ENCODE results near the gene SFT2D1.
A peak's percentile ranks its signal among the peaks of the same experiment; 100 is the strongest.
"Not testable (repeated sequence)": the region's sequence is repeated elsewhere in the genome, so short reads cannot be mapped to it uniquely, and the experiment has no call there.

SFT2D1 gene

GRCh38 chr6:166362427-166362826 is 20.1 kb upstream of the SFT2D1 start:
- not testable (repeated sequence) for DNase-seq

DNA sequence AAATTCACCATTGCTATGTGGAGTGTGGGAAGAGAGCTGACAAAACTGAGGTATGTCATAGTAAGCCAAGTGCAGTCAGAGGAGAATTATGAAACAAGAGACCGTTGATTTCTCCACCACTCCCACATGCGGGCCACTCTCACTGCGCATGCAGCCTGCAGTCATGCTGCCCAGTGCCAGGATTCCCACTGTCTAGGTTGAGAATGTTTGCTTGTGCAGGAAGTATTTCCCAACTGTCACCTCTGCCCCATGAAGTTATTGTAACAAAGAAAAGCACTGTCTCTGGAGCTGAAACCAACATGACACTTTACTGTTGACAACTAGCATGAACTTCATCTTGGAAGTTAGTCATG is 18.7 kb upstream of the SFT2D1 start:
- DNase-seq, result no peak

- DNase-seq, result no peak
Observed at GRCh38 chr6:166360243-166361076, 18.1 kb upstream of the SFT2D1 start.

- no peak for DNase-seq
Observed at GRCh38 chr6:166355552-166355951, 13.2 kb upstream of the SFT2D1 start.

DNA sequence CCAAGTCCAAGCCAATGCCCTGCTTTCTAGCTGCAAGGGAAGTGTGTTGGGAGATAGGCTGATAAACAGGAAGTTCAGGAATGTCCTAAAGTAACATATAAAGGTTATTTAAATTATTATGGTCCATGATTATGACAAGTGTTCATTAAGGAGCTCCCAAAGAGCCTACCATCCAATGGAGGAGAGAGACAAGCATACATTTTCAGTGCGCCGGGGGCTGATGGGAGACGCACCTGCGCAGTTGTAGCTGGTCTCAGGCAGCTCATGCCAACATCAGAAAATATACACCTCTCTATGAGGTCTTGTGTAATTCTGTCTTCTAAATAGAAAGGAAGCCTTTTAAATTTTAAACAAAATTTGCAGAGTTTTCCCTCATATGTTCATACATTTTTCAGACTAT is 12.6 kb upstream of the SFT2D1 start:
- no peak for DNase-seq

GRCh38 chr6:166354143-166354542 is 11.8 kb upstream of the SFT2D1 start:
- no peak for DNase-seq

DNA sequence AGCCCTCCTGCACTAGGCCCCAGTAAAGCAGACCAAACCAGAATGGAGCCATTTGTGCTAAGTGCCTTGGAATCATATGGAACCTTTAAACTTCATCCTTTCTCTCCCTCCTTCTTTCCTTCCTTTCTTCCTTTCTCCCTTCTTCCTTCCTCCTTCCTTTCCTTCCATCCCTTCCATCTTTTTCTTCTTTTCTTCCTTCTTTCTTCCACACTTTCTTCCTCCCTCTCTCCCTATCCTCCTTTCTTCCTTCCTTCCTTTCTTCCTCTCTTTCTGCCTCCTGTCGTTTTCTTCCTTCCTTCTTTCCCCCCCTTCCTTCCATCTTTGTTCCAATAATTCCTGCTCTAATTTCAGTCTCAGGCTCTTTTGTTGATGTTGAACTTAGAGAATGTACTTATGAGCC is 11.2 kb upstream of the SFT2D1 start:
- no peak for DNase-seq

GRCh38 chr6:166352923-166353322 is 10.6 kb upstream of the SFT2D1 start:
- DNase-seq, result no peak

DNA sequence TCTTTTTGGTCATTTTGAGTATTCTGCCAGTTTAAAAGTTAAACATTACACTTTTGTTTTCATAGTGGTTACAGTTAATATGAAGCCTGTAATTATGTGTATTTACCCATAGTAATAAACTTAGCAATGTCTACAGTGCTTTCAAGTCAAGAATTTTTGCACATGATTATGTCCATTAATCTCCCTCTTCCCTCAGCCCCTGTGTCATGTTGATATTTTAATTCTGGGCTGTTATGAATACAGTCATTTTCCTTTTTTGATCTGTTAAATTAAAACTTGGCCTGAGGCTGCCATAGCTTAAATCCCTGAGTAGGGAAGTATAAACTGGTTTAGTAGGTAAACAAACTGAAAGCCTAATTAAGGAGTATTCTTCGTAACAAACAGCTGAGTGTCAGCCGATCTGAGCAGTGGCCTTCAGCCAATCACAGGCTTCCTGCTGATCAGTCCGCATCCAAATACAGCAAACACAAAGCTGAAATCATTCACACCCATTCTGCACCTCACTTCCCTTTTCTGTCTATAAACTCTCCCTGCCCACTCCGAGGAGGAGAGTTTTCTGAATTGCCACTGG is 9.5 kb upstream of the SFT2D1 start:
- no peak for DNase-seq

GRCh38 chr6:166348305-166348949 is 6.1 kb upstream of the SFT2D1 start:
- DNase-seq, result no peak

DNA sequence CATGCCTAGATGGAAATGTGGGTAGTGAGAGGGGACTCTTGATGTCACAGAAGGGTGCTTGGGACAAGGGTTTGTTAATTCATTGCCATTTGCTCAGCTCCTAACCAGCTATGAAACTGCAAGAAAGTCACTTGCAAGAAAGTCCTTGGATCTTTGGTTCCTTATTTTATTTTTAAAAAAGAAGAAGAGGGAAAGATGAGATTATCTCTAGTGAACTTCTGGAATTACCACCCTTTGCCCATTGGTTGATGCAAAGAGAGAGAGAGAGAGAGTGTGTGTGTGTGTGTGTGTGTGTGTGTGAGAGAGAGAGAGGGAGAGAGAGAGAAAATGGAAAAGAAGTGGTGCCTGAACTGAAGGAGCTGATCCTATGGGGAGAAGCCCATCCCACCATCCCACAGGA is 4.6 kb upstream of the SFT2D1 start:
- no peak for DNase-seq

DNA sequence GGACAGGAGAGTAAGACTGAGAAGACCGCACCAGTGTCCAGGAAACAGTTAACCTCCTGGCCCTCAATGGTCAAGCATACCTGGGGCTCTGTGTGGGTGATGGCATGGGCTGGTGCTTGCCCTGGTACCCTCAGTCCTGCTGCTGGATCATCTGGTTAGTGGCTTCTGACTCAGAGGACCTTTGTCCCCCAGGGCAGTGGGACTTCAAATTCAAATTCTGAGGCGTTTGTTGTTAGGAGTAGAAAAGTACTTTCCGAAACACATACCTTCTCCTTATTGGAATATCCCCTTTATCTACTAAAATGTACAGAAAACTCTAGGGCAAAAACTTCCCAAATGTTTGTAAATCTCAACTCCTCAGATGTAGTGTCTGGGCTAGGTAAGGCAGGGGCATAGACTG is 4.1 kb upstream of the SFT2D1 start:
- no peak for DNase-seq

GRCh38 chr6:166345672-166346071 is 3.3 kb upstream of the SFT2D1 start:
- not testable (repeated sequence) for DNase-seq

DNA sequence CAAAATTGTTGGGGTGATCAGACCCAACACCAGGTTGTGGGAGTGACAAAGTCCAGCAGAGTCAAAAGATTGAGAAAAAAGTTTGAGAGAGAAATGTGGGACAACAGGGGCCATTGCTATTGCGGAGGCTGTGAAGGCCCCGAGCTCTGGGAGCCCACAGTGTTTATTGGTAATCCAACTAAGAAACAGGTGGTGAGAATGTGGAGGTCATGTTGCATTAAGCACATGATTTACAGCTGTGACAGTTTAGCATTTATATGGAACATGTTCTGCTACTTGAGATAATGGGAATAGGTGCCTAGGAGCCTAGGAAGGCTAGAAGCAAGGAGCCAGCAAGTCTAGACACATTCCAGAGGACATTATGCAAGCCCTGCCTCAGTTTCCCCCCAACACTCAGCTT is 2.6 kb upstream of the SFT2D1 start:
- DNase-seq, result not testable (repeated sequence)

GRCh38 chr6:166344240-166344639 is 1.9 kb upstream of the SFT2D1 start:
- no peak for DNase-seq

DNA sequence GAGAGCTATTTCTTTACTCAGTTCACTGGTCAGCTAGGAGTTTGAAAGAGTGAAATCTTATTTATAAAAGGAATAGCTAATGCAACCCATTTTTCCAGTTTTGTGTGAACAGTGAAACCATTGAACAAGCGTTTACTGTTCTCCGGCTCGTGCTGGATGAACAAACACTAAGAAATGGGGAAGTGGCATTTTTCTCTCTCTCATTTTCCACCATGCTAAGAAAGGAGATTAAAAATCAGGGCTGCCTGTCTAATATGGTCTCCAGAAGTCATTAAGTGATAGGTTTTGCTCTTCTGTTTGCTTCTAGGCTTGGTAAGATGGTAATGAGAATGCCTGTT is 774 bp upstream of the SFT2D1 start:
- DNase-seq, result no peak

- peak in 1 of 2 donors; percentile 23 for DNase-seq
Observed at GRCh38 chr6:166341977-166342348, 382 bp downstream of the SFT2D1 start.

DNA sequence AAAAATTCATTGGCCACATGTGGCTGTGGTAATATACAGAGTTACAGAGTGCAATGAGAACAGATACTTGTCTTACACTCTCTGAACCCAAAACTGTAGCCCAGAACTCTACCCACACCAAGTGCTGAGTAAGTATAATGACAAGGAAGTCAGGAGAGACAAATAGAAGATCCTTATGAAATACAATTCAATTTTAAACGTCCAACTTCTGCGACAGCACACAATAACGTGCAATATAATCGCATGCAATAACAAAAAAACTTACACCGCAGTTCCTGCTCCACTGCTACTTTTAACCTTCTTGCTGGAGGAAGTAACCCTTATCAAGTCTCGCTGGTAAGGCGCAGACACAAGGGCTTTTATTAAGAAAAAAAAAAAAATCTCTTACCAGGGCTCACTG is 881 bp downstream of the SFT2D1 start:
- no peak for DNase-seq

DNA sequence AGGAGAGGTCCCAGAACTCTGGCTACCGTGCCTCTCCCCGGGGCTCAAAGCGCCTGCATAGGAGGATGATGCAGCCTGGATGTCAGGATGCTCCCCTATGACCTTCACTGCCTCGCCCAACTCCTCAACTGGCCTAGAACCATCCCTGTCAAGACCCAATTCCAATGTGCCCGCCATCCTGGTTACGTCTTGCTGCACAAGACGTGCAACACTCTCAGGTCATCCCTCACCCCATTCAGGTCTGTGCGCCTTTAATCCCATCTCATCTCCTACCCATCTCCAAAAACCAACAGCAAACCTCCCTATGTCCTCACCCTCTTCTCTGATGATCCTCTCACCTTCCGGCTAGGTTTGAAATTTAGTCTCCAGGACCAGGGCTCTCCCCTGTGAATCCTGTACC is 3.5 kb downstream of the SFT2D1 start:
- DNase-seq, result no peak

DNA sequence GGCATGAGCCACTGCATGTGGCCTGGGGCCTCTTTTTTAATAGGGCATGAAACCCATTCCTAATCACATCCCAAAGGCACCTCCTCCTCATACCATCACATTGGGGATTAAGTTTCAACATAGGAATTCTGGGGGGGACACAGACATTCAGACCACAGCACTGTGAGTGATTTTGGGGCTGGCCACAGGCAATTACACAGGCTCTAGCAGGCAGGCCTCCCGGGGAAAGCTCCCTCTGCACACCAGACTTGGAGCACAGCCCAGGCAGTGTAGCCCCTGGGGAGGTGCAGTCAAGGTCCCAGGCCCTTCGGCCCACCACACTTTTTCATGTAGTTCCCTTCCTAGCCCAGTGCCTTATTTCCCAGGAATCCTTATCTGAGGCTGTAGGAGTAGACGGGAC is 5.5 kb downstream of the SFT2D1 start:
- no peak for DNase-seq

DNA sequence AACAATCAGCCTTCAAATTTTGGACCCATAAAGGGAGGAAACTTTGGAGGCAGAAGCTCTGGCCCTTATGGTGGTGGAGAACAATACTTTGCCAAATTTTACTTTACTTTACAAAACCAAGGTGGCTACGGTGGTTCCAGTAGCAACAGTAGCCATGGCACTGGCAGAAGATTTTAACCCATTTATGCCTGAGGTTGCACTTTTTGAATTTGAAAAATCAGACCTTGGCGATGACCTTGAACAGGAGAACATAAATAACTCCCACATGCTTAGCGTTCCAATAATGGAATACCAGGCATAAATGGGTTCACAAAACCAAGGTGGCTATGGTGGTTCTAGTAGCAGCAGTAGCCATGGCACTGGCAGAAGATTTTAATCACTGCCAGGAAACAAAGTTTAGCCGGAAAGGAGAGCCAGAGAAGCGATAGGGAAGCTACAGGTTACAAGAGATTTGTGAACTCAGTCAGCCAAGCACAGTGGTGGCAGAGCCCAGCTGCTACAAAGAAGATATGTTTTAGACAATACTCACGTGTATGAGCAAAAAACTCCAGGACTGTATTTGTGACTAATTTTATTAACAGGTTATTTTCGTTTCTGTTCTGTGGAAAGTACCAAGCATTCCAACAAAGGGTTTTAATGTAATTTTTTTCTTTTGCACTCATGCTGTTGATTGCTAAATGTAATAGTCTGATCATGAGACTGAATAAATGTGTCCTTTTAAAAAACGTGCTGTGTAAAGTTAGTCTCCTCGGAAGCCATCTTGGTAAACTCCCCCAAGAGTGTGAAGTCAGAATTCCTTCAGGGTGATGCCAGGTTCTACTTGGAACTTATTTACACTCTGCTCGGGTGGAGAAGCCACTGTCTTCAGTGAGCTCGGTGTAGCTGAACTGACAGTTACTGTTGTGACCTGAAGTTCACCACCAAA is 6.7 kb downstream of the SFT2D1 start:
- DNase-seq, result no peak

DNA sequence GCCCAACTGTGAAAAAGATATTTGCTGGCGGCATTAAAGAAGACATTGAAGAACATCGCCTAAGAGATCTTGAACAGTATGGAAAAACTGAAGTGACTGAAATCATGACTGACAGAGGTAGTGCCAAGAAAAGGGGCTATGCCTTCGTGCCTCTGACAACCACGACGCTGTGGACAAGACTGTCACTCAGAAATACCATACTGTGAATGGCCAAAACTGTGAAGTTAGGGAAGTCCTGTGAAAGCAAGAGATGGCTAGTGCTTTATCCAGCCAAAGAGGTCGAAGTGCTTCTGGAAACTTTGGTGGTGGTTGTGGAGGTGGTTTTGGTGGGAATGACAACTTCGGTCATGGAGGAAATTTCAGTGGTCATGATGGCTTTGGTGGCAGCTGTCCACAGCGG is 7.5 kb downstream of the SFT2D1 start:
- no peak for DNase-seq

Measured in stimulated activated CD4-positive, alpha-beta T cell treated with anti-CD3 and anti-CD28 coated beads, Interleukin-2, amount 100 ng/mL, for 24 hours (primary cell).